Smooth muscle cell of the pulmonary artery (primary cell): ENCODE measurements around the gene ALOX5AP. TPM values are rescaled to one million over a fixed set of nuclear protein-coding genes. Genes with fewer than 3 reads are reported as not detected.

Experiments used
- total RNA-seq: library from RNA; depleted of rRNA; stranded (reverse); fragments of >200 nt; gene quantifications from 2 replicates; pipeline ENCODE4 v1.2.3, GENCODE V29; 2014

The ALOX5AP gene
- total RNA-seq, result not detected in 2 replicates

GRCh38 chr13:30735025-30735871, at the start of gene ALOX5AP:
Gene ALOX5AP (plus strand): TSS chr13:30735543. CDS start chr13:30735606, 63 bp downstream.

Other genes with a start within 250 kb of the ALOX5AP start
- 11.5 and 13.5 TPM in 2 replicates for gene USPL1, start 117.6 kb upstream of the ALOX5AP start, total RNA-seq
- 21.9 and 54.2 TPM in 2 replicates for gene MEDAG, start 170.7 kb downstream of the ALOX5AP start, total RNA-seq
- not detected in 2 replicates for gene TEX26, start 197.1 kb downstream of the ALOX5AP start, total RNA-seq